ENCODE measurements around the gene GTF2A1. TPM values are rescaled to one million over a fixed set of nuclear protein-coding genes. Genes with fewer than 3 reads are reported as not detected.

Gene GTF2A1
- total RNA-seq, 4 donors from 2014 or later: 12.5 to 28.9 (median 18.6) TPM

DNA sequence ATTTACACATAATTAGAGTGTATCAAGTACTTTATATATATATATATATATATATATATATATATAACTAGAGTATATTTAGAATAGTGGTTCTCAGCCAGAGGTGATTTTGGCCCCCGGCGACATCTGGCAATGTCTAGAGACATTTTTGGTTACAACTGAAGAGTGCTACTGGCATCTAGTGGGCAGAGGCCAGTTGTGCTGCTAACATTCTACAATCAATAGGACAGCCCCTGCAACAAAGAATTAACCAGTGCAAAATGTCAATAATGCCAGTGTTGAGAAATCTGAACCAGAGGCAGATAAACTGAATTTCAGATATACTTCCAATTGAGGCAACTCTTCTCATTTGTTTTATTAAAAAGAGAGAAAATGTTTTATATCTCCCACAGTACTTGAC is 8.9 kb downstream of the GTF2A1 start:
- Histone ChIP-seq H3K4me1 (peaks cover 0 to 4% (median 0%) of the 10 kb centered on the region in 4 donors), H3K4me3 (no peak overlapping the region), H3K9me3 (no peaks in the 10 kb centered on the region), H3K27me3 (no peaks in the 10 kb centered on the region), H3K27ac (no peak overlapping the region), H3K36me3 (peaks cover 0 to 53% (median 0%) of the 10 kb centered on the region in 3 donors)
- TF ChIP-seq, protein P1, sequence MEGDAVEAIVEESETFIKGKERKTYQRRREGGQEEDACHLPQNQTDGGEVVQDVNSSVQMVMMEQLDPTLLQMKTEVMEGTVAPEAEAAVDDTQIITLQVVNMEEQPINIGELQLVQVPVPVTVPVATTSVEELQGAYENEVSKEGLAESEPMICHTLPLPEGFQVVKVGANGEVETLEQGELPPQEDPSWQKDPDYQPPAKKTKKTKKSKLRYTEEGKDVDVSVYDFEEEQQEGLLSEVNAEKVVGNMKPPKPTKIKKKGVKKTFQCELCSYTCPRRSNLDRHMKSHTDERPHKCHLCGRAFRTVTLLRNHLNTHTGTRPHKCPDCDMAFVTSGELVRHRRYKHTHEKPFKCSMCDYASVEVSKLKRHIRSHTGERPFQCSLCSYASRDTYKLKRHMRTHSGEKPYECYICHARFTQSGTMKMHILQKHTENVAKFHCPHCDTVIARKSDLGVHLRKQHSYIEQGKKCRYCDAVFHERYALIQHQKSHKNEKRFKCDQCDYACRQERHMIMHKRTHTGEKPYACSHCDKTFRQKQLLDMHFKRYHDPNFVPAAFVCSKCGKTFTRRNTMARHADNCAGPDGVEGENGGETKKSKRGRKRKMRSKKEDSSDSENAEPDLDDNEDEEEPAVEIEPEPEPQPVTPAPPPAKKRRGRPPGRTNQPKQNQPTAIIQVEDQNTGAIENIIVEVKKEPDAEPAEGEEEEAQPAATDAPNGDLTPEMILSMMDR (IDR thresholded peaks at IDR 0.05): peak in 4 of 6 experiments; percentile 23 to 35 (median 28)
- no peak for TF ChIP-seq POLR2A (IDR thresholded peaks at IDR 0.05)
- no peak for DNase-seq

DNA sequence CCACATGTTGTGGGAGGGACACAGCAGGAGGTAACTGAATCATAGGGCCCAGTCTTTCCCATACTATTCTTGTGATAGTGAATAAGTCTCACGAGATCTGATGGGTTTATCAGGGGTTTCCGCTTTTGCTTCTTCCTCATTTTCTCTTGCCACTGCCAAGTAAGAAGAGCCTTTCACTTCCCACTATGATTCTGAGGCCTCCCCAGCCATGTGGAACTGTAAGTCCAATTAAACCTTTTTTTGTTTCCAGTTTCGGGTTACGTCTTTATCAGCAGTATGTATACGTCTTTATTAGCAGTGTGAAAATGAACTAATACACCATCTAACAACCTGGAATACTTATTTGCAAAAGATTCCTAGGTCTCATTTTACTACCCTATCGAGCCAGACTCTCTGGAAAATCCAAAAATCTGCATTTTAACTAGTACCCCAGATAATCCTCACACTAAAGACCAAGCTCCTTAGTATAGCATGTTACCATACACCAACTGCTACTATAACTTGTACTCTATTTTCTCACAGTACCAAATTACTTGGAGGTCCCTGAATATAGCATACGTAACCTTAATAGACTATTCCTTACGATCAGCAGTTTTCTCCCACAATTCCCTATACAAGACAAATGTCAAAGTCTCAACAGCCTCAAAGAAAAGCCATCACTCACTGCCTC is 11.5 kb downstream of the GTF2A1 start:
- Histone ChIP-seq H3K36me3 (peaks cover 0 to 38% (median 0%) of the 10 kb centered on the region in 3 donors), H3K9me3 (no peaks in the 10 kb centered on the region), H3K4me3 (no peak overlapping the region), H3K27me3 (no peaks in the 10 kb centered on the region), H3K4me1 (no peaks in the 10 kb centered on the region), H3K27ac (no peak overlapping the region)
- TF ChIP-seq, protein P1 (IDR thresholded peaks at IDR 0.05): no peak
- no peak for TF ChIP-seq POLR2A (IDR thresholded peaks at IDR 0.05)
- no peak for DNase-seq

DNA sequence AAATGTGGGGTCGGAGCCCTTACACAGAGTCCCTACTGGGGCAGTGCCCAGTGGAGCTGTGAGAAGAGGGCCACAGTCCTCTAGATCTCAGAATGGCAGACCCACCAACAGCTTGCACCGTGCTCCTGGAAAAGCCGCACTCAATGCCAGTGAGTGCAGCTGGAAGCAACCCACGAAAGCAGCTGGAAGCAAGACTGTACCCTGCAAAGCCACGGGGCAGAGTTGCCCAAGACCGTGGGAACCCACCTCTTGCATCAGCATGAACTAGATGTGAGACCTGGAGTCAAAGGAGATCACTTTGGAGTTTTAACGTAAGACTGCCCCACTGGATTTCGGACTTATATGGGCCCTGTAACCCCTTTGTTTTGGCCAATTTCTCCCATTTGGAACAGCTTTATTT is 12.3 kb downstream of the GTF2A1 start:
- Histone ChIP-seq H3K4me1 (no peaks in the 10 kb centered on the region), H3K4me3 (no peak overlapping the region), H3K36me3 (peaks cover 0 to 30% (median 0%) of the 10 kb centered on the region in 3 donors), H3K27me3 (no peaks in the 10 kb centered on the region), H3K27ac (no peak overlapping the region), H3K9me3 (no peaks in the 10 kb centered on the region)
- no peak for TF ChIP-seq POLR2A (IDR thresholded peaks at IDR 0.05)
- TF ChIP-seq, protein P1 (IDR thresholded peaks at IDR 0.05): no peak
- peak in 1 of 3 donors; percentile 57 for DNase-seq

DNA sequence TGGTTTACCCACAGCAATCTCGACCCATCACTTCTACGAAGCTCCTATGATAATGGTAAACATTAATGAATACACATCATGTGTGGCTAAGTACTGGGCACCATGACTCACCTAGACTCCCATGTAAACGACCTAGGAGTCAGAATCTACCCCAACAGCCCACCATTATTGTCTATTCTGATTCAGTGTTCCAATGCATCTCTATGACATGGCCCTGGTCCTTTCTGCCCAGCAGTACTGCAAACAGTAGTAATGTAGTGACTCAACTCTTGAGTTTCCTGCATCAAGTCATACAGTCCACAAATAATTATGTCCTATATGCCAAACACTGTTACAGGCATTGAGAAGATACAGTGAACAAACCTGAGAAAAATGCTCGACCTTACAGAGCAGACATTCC is 14.6 kb downstream of the GTF2A1 start:
- H3K27ac ChIP-seq: no peak overlapping the region
- H3K4me3 ChIP-seq: no peak overlapping the region
- H3K4me1 ChIP-seq: no peaks in the 10 kb centered on the region
- H3K27me3 ChIP-seq: no peaks in the 10 kb centered on the region
- peaks cover 0 to 42% (median 0%) of the 10 kb centered on the region in 3 donors for H3K36me3 ChIP-seq
- TF ChIP-seq POLR2A (IDR thresholded peaks at IDR 0.05): no peak
- TF ChIP-seq, protein P1 (IDR thresholded peaks at IDR 0.05): no peak
- no peaks in the 10 kb centered on the region for H3K9me3 ChIP-seq
- DNase-seq: no peak

DNA sequence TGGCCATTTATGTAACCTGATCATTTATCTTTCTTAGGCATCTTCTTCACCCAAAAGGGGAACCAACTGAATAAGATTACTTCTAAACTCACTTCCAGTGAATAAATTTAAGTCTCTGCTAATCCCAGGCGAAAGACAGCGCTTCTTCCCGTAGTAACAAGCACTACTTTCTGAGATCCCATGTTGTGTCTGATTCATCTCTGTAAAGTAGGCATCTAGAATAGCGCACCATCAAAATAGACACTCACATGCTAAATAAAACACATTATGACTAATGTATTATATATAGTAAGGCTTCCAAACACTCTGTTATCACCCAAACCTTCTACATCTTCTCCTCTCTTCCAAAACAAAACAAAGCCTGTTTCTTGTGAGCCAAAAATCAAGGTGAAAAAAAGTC is 15.1 kb downstream of the GTF2A1 start:
- H3K36me3 ChIP-seq: peaks cover 0 to 45% (median 0%) of the 10 kb centered on the region in 3 donors

More for the DNA sequence above, 15.1 kb downstream of the GTF2A1 start:
- no peak for TF ChIP-seq POLR2A (IDR thresholded peaks at IDR 0.05)
- TF ChIP-seq, protein P1 (IDR thresholded peaks at IDR 0.05): no peak
- Histone ChIP-seq H3K27me3 (no peaks in the 10 kb centered on the region), H3K9me3 (no peaks in the 10 kb centered on the region), H3K4me1 (no peaks in the 10 kb centered on the region), H3K4me3 (no peak overlapping the region), H3K27ac (no peak overlapping the region)
- no peak for DNase-seq
